HK-2 (cell line): Measurements from ENCODE around the gene PGAP6.

ENCODE experiments used
- DNase-seq: peaks from one replicate; pipeline ENCODE4 v3.0.0-alpha.2; 2018; ENCODE audit not compliant: unreplicated experiment

The PGAP6 gene

DNA sequence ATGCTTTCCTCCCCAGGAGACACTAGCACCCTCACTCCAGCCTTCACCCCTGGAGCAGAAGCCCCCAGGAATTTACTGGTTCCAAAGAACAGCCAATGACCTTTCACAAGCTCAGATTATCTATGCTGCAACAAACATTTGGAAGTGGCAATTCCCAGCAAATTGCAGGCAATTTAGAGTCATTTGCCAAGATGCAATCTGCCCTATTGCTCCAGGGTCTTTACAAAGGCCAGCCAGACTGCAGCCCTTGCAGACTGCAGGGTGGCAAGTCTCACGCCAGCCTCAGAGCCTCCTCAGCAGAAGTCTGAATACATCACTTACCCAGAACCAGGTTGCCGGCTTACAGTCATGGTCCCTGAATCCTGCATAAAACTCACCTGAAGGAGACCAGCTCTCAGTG lies 51.0 kb downstream of the PGAP6 start:
- DNase-seq, result no peak

DNA sequence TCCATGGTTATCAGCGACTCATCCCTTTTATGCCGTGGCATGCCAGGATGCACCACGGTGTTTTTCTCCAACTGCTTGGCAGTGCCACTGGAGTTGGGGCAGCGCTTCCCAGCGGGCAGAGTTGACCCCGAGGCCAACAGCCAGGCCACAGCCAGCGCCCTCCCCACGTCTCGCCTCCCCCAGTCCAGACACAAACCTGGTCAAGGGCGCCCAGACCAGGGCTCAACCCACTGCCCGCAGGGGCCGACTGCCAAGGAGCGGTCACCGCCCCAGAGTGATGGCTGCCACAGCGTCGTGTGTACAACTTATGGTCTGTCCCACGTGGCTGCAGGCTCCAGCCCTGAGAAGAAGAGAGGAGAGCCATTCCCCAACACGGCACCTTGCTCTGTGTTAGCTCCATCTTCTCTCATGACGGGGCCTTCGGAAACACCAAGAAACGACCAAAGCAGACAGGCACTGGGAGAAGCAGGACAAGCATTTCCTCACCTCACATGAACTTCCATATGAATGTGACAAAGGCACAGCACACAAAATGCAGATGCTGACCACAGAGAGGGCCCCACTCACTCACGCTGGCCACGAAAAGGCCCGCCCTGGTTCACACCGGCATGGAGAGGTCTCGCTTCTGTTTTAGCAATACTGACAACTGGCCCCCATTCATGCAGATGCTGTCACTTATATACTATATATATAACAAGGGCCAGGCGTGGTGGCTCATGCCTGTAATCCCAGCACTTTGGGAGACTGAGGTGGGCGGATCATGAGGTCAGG lies 56.2 kb downstream of the PGAP6 start:
- DNase-seq, result no peak

DNA sequence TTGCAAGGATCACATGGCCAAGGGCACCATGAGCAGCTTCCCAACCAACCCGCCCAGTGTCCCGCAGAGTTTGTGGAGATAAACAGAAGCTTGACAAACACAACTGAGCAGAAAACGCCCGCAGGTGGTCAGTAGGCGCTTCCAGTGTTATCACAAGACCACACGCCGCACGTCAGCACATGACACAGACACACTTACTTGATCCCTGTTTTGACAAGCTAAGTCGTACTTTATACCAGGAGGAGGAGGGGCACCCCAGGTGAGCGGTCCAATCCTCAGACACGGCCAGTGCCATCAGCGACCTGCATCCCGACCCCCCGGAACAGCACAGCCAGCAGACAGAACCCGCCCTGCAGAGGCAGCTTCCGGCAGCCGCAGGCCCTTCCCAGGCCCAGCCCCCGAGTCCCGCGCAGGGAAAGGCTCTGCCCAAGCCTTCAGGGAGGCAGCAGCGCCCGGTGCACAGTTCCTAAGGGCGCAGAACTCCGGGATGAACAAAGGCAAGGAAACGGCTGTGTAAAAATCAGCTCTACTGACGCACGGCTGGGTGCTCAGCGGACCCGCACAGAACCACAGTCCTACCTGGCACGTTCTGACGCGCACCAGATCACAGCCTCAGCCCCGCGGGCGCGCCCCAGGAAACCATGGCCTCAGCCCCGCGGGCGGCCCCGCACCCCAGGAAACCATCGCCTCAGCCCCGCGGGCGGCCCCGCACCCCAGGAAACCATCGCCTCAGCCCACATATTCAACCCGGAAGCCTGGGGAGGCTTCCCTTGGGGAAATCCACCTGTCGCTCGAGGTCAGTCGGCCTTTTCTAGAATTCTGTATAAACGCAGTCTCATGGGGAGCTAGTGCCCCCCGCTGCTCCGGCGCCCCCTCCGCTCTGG lies 57.1 kb downstream of the PGAP6 start:
- DNase-seq, result no peak

- DNase-seq, result no peak
Observed at GRCh38 chr16:324201-324450, 57.7 kb downstream of the PGAP6 start.

GRCh38 chr16:322476-323143 lies 59.2 kb downstream of the PGAP6 start:
- no peak for DNase-seq

DNA sequence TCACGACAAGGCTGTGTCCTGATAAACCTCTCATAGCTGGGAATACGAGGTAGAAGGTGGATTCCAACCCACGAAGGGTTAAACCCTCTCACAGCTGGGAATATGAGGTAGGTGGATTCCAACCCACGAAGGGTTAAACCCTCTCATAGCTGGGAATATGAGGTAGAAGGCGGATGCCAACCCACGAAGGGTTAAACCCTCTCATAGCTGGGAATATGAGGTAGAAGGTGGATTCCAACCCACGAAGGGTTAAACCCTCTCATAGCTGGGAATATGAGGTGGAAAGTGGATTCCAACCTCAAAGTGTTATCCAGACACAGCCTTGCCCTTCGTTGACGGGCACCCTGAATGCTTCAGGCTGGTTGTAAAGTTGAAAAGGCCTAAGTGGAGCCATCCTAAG lies 60.2 kb downstream of the PGAP6 start:
- DNase-seq, result no peak
